ENCODE measurements around the gene SLC51B. TPM values are rescaled to one million over a fixed set of nuclear protein-coding genes. Genes with fewer than 3 reads are reported as not detected.
"Not testable (repeated sequence)": the region's sequence is repeated elsewhere in the genome, so short reads cannot be mapped to it uniquely, and the experiment has no call there.

Gene SLC51B
- total RNA-seq, 1 donor from 2014 or later = 0.37 TPM

DNA sequence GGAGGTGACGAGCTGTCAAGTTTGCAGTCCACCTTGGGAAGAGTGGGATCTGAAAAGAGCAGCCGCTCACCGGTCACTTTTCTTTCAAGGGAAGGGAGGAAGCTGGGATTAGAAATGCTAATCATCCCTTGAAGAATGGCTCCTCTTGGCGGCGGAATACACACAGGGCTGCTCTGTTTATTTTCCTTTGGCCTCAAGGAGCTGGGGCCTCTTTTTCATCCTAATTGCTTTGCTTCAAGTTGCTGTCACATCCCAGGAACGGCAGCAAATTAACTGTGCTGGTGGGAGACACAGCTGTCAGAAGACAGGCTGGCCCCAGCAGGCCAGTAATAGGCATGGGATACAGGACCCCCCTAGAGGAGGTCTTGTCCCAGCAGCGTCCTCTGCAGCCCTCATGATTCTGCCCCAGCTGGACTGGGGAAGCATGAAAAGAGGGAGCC lies 38.1 kb downstream of the SLC51B start:
- no peak for DNase-seq (ENCODE audit: low spot score)

DNA sequence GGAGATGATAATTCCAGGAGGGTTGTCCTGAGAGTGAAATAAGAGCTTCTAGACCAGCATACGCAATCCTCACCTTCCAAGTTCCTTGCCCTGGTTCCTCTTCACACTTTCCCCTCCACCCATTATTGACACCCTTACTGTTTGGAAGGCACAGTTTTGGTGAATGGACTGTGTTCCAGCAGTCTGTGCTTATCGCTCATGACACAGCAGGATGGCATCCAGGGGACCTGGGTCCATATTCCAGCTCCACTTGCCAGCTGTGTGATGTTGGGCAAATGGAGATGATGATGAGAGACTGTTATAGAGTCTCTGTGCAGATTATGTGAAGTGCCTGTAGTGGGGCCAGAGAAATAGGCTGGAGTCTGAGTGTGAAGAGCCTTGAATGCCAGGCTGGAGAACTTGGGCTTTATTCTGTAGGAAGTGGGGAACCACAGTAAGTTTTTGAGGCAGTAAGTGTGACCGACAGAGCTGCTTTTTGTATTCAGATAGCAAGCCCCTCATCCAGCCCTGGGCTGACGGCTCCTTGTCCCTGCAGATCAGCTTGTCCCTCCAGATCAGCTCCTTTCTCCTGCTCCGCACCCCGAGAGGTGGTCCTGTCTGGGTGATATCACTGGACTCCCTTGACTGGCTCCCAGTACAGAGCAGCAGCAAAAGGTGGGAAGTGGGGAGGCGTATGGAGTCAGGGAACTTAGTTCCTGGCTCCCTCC lies 39.5 kb downstream of the SLC51B start:
- no peak for DNase-seq (ENCODE audit: low spot score)

- DNase-seq (ENCODE audit: low spot score) = no peak
Measured at GRCh38 chr15:65085207-65085753, 40.1 kb downstream of the SLC51B start.

GRCh38 chr15:65085990-65086679 lies 40.9 kb downstream of the SLC51B start:
- DNase-seq (ENCODE audit: low spot score) = no peak

DNA sequence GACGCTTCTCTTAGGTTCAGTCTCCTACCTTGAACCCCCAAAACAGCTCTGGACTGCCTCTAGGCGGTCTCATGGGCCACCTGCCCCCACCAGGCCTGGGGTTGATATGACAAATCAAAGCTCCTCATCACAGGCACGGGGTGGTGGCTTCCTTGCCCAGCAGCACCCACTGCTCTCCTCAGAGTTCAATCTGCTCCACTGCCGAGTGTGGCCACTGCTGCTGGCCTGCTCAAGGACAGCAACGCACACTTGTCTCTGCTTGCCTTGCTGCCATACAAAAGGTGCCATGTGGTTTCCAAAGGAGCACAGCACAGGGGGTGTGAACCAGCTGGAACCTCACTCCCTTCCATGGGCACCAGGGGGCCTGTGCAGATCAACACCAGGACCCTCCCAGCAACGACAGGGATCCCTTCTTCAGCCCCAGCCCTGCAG lies 41.5 kb downstream of the SLC51B start:
- DNase-seq (ENCODE audit: low spot score) = no peak

GRCh38 chr15:65087411-65087810 lies 42.2 kb downstream of the SLC51B start:
- no peak for DNase-seq (ENCODE audit: low spot score)

DNA sequence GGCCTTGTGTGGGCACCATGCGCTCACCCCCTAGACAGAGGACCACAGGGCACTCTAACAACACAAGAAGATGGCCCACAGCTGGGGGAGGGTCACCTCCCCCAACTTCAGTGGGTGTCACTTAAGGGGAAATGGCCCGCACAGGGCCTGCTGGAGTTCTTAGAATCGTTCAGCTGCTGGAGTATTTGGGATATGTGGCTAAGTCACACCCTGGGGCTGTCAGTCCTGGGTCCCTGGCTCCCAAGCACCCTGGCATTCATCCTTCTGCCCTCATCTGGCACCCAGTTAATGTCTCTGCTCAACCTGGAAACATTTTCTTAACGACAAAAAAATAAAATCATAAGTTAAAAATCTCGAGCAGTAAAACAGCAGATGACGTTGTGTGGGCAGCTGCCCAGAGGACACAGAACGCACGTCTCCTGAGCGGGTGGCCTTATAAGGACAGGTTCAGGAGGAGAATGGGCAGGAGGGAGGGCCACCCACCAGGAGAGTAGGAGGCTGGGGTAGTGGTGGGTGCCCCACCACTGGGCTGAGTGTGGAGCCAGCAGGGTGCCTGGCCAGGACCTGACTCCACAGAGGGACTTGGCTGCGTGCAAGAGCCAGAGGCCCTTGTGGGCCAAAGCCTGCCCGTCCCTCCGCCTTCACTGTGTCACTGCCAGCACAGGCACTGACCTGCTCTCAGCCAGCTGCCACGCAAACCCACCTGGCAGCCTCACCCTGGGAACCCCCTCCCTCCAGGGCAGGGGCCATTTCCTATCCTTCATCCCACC lies 42.9 kb downstream of the SLC51B start:
- DNase-seq (ENCODE audit: low spot score) = peak; percentile 68

DNA sequence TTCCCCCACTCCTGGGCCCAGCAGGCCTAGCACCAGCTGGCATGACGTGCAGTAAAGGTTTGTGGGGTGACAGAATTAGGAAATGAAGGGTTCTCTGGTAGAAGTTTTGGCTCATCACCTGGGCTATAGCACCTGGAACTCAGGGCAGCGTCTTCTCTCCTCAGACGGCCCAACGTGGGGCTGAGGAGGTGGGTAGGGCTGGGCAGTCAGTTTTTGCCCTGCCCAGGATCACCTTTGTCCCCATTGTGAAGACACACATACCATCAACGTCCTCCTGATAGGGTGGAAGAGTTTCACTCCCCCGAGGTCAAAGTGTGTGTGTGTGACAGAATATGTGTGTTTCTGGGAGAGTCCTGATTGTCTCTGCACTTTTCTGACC lies 43.4 kb downstream of the SLC51B start:
- DNase-seq (ENCODE audit: low spot score) = no peak

GRCh38 chr15:65089206-65089824 lies 44.1 kb downstream of the SLC51B start:
- DNase-seq (ENCODE audit: low spot score) = no peak

DNA sequence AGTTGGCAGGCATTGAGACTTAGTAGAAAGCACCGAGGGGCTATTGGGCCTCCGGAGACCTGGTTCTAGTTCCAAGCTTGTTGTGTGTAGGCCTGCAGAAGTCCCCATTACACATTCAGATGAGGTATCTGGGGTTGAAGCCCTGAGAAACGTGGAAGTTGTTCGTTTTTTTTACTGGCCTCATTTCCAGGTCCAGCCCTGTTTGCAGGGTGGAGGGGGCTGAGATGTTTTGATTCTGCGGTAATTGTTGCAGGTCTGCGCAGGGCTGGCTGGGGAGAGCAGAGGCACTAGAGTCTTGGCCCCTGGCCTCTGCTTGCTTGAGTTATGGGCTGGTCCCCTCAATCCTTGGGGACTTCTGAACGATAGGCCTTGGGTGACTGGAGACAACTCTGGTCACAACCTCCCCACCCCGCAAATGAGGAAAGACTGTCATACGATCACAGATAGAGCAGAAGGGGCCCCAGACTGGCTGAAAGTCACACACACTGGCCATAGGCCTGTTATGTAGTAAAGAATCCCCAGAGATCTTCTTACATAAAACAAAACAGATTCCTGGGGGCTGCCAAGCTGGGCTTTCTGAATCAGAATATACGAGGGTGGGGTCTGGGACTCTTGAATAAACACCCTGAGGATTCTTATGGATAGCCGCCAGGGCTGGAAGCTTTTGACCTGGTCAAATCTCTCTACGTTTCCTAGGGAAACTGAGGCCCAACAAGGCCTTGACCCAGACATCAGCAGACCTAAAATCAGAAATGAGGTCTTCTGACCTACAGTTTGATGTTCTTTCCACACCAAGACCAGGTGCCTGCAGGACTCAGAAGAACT lies 47.0 kb downstream of the SLC51B start:
- DNase-seq (ENCODE audit: low spot score) = no peak

DNA sequence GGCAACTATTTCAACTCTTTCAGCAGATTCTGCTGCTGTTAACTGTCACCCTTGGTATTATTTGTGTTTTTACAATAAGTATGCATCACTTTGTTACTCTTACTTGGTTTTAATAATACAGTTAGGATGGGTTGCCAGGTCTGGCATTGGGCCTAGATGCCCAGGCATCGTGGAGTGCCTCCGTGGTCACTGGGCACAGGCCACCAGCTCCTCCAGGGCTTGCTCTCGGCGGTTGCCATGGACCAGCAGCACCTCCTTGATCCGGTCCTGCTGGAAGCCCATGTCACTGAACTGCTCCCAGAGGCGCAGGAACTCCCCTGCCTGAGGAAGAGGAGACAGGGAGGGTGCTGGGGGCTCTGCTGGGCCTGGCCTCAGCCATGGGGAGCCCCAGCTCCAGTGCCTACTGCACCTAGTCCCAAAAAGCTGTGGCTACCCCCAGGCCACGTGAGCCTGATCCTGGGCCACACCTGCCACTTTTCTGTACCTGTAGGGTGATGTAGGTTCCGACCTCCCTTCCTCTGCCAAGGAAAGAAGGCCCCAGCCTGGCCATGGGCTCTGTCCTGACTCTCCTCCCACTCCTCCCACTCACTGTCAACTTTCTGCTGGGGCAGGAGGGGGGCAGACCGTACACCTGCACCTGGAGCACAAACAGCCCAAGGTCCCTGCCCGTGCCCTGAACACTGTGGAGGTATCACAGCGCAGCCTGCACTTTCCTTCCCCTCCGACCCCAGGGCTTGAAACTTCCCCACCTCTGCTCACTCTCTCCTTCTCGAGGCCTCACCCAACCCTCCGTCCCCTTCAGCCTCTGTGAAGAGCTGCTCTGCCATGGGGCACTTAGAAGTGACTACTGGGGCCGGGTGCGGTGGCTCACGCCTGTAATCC lies 48.0 kb downstream of the SLC51B start:
- DNase-seq (ENCODE audit: low spot score) = no peak

DNA sequence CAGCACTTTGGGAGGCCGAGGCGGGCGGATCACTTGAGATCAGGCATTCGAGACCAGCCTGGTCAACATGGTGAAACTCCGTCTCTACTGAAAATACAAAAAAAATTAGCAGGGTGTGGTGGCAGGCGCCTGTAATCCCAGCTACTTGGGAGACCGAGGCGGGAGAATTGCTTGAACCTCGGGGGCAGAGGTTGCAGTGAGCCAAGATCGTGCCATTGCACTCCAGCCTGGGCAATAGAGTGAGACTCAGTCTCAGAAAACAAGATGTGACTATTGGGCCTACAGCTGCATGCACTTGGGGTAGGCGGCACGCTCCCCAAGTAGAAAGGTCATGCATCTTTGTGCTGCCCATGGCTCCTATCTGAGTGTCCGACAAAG lies 48.6 kb downstream of the SLC51B start:
- not testable (repeated sequence) for DNase-seq (ENCODE audit: low spot score)

- no peak for DNase-seq (ENCODE audit: low spot score)
Measured at GRCh38 chr15:65094294-65094995, 49.3 kb downstream of the SLC51B start.

DNA sequence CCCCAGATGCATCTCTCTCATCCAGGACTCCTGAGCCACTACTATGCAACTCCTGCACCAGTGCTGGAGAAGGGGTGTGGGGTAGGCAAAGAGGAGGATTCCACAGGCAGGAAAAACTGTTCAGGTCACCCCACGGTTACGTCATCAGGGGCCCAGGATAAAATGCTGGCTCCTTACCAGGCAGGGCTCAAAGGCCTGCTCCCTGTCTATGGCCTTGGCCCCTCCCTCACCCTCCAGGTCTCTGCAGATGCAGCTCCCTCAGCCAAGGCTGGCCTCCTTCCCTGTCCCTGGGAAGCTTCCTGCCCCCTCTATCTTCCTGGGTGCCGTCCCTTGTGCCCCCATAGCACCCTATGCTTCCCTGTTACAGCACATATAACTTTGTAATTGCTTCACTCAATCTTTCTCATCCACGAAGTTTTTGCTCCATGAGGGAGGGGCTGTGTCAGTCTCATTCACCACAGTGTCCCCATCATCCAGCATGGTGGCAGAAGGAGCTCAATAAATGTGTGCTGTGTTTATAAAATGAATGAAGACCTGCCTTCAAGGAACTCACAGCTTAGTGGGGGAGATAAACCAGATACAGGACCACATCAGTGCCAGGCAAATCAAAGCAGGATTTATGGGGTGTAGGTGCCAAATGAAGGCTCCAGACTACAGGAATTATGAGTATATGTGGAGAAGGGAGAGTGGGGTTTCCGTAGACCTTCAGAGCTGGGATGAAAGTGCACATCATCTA lies 50.0 kb downstream of the SLC51B start:
- no peak for DNase-seq (ENCODE audit: low spot score)

- DNase-seq (ENCODE audit: low spot score) = no peak
Measured at GRCh38 chr15:65095747-65096104, 50.5 kb downstream of the SLC51B start.

DNA sequence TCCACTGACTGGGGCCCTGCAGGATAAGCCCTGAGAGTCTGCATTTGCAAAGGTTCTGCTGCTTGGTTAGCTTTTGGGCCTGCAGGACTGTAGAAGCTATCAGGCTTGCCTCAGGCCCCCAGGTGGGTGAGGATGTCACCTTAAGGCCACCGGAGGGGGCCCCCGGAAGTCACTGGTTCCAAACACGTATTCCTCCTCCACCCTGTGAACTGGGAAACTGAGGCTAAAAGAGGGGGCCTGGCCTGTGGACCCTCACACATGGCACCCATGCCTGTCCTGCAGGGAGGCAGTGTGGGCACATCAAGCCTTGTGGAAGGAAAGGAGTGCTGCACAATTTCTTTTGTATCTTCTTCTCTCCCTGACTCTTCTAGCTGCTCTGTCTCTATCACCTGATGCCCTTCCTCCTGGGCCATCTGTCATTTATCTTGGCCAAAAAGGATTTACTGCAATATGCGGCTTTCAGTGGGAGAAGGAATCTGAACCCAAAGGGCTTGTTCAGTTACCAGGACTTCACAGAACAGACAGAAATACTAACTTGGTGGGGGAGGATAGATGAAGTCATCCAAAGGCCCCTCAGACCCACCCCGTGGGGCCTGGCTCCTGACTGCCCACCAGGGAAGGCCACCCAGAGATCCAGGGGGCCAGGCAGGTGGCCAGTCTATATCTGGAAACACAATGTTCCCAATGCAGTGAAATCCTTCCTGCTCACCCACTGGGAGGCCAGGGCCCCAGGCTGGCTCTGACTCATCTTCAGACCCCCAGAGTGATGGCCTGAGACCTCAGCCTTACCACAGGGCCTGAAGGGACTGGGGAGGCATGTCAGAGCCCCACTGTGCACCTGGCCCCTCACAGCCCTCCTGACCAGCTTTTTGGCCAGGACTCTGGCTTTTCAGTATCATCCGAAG lies 51.5 kb downstream of the SLC51B start:
- no peak for DNase-seq (ENCODE audit: low spot score)

- no peak for DNase-seq (ENCODE audit: low spot score)
Measured at GRCh38 chr15:65097651-65098263, 52.6 kb downstream of the SLC51B start.
